Neural cell (in vitro differentiated cells): ENCODE results near the gene AHI1. TPM values are rescaled to one million over a fixed set of nuclear protein-coding genes. Genes with fewer than 3 reads are reported as not detected.

Experiments
- H2AFZ ChIP-seq: fragments of 200-600, 300-800 bp; sonication (generic), shearing (Covaris generic); 2 replicates; pipeline ENCODE4 v1.6.0; 2014; ENCODE audit warnings: low read depth, mild to moderate bottlenecking, antibody characterized with exemption, low read length, moderate library complexity
- H3F3A ChIP-seq: fragments of 200-600 bp; shearing (Covaris generic); 2 replicates; pipeline ENCODE4 v1.6.1; 2016; ENCODE audit warnings: mild to moderate bottlenecking, moderate library complexity, mixed read lengths, antibody characterized with exemption, low read length; ENCODE audit not compliant: insufficient read depth, poor library complexity, severe bottlenecking
- H3K27ac ChIP-seq: fragments of 200-600, 300-800 bp; sonication (generic), shearing (Covaris generic); 2 replicates; pipeline ENCODE4 v1.5.1; 2014; ENCODE audit warnings: mild to moderate bottlenecking, low read length, moderate library complexity
- H3K27me3 ChIP-seq: fragments of 300-800, 200-600 bp; sonication (generic), shearing (Covaris generic); 2 replicates; pipeline ENCODE4 v1.6.0; 2014; ENCODE audit warnings: mild to moderate bottlenecking, low read depth, low read length, moderate library complexity; ENCODE audit not compliant: insufficient read depth
- H3K36me3 ChIP-seq: fragments of 300-800, 200-600 bp; sonication (generic), shearing (Covaris generic); 2 replicates; pipeline ENCODE4 v1.5.1; 2014; ENCODE audit warnings: mild to moderate bottlenecking, antibody characterized with exemption, low read length, moderate library complexity; ENCODE audit not compliant: insufficient read depth
- H3K4me2 ChIP-seq: fragments of 300-800, 200-600 bp; sonication (generic), shearing (Covaris generic); 2 replicates; pipeline ENCODE4 v1.6.0; 2014; ENCODE audit warnings: mild to moderate bottlenecking, low read length
- H3K4me3 ChIP-seq: fragments of 300-800, 200-600 bp; sonication (generic), shearing (Covaris generic); 2 replicates; pipeline ENCODE4 v1.5.1; 2014; ENCODE audit warnings: mild to moderate bottlenecking, low read length, moderate library complexity
- H3K79me2 ChIP-seq: fragments of 200-600 bp; shearing (Covaris generic); replicated peaks from 2 replicates; pipeline ENCODE4 v1.6.0; 2014; ENCODE audit warnings: mild to moderate bottlenecking, low read length, moderate library complexity; ENCODE audit not compliant: insufficient read depth
- H3K9ac ChIP-seq: fragments of 300-800, 200-600 bp; sonication (generic), shearing (Covaris generic); 2 replicates; pipeline ENCODE4 v1.6.1; 2016; ENCODE audit warnings: mild to moderate bottlenecking, low read length, mixed read lengths
- H3K9me2 ChIP-seq: fragments of 200-600 bp; shearing (Covaris generic); 2 replicates; pipeline ENCODE4 v1.6.1; 2016; ENCODE audit warnings: mild to moderate bottlenecking, low read length, mixed read lengths; ENCODE audit not compliant: insufficient read depth
- H3K9me3 ChIP-seq: fragments of 200-600, 300-800 bp; sonication (generic), shearing (Covaris generic); 2 replicates; pipeline ENCODE4 v1.6.1; 2016; ENCODE audit warnings: mild to moderate bottlenecking, mixed run types, low read length, moderate library complexity, mixed read lengths
- H4K20me1 ChIP-seq: fragments of 200-600 bp; shearing (Covaris generic); 2 replicates; pipeline ENCODE4 v1.6.1; 2016; ENCODE audit warnings: mild to moderate bottlenecking, mixed run types; ENCODE audit not compliant: insufficient read depth
- CTCF ChIP-seq: fragments of 450-650 bp; IDR thresholded peaks from 2 replicates; pipeline ENCODE4 v1.5.1; 2014; ENCODE audit warnings: antibody characterized with exemption, mild to moderate bottlenecking, moderate library complexity; ENCODE audit not compliant: poor library complexity, severe bottlenecking
- EP300 ChIP-seq: fragments of 450-650 bp; conservative IDR thresholded peaks from 2 replicates; pipeline ENCODE4 v1.6.1; 2014; ENCODE audit warnings: antibody characterized with exemption, mild to moderate bottlenecking, moderate library complexity; ENCODE audit not compliant: poor library complexity, severe bottlenecking
- EZH2 ChIP-seq: fragments of 200-600, 300-800 bp; shearing (Covaris generic), sonication (generic); IDR thresholded peaks from 2 replicates; pipeline ENCODE4 v1.6.1; 2014; ENCODE audit warnings: antibody characterized with exemption, low read length, borderline replicate concordance, mild to moderate bottlenecking; ENCODE audit not compliant: insufficient read depth, poor library complexity, severe bottlenecking
- MXI1 ChIP-seq: fragments of 450-650 bp; conservative IDR thresholded peaks from 2 replicates; pipeline ENCODE4 v1.6.1; 2014; ENCODE audit warnings: antibody characterized with exemption, mild to moderate bottlenecking; ENCODE audit not compliant: poor library complexity, severe bottlenecking
- POLR2AphosphoS5 ChIP-seq: IDR thresholded peaks from 2 replicates; pipeline ENCODE4 v1.6.1; 2012
- RAD21 ChIP-seq: fragments of 450-650 bp; conservative IDR thresholded peaks from 2 replicates; pipeline ENCODE4 v1.6.1; 2014; ENCODE audit warnings: antibody characterized with exemption, mild to moderate bottlenecking, moderate library complexity
- REST ChIP-seq: IDR thresholded peaks from 2 replicates; pipeline ENCODE4 v1.6.1; 2012; ENCODE audit warnings: borderline replicate concordance
- SMC3 ChIP-seq: fragments of 450-650 bp; conservative IDR thresholded peaks from 2 replicates; pipeline ENCODE4 v1.6.1; 2014; ENCODE audit warnings: antibody characterized with exemption, mild to moderate bottlenecking, moderate library complexity; ENCODE audit not compliant: poor library complexity
- TAF1 ChIP-seq: IDR thresholded peaks from 2 replicates; pipeline ENCODE4 v1.6.1; 2012; ENCODE audit warnings: low read depth
- polyA plus RNA-seq: library from polyadenylated mRNA; depleted of rRNA; stranded (reverse); fragments of >200 nt; gene quantifications from 2 replicates; pipeline ENCODE4 v1.2.3, GENCODE V29; 2014

Gene AHI1
- polyA plus RNA-seq, 1 donor from 2014 or later: 58.2 TPM

GRCh38 chr6:135451617-135452190 is 45.8 kb downstream of the AHI1 start:
- Histone ChIP-seq H3K79me2 (no peaks in the 10 kb centered on the region), H2AFZ (no peak overlapping the region), H3K4me2 (no peak overlapping the region), H3K9me2 (no peaks in the 10 kb centered on the region), H3K36me3 (no peaks in the 10 kb centered on the region), H3F3A (no peaks in the 10 kb centered on the region), H3K9ac (no peak overlapping the region), H3K4me3 (no peak overlapping the region), H3K9me3 (no peaks in the 10 kb centered on the region), H4K20me1 (no peaks in the 10 kb centered on the region), H3K27me3 (no peaks in the 10 kb centered on the region), H3K27ac (no peak overlapping the region)
- TF ChIP-seq CTCF (peak; percentile 82), POLR2AphosphoS5 (no peak), EZH2 (no peak), TAF1 (no peak), REST (no peak), RAD21 (peak; percentile 83), MXI1 (no peak), EP300 (no peak), SMC3 (peak; percentile 81)

- H4K20me1 ChIP-seq: no peaks in the 10 kb centered on the region
- H3K79me2 ChIP-seq: no peaks in the 10 kb centered on the region
- H3K9ac ChIP-seq: no peak overlapping the region
- no peak overlapping the region for H2AFZ ChIP-seq
- no peaks in the 10 kb centered on the region for H3K36me3 ChIP-seq
- H3K4me3 ChIP-seq: no peak overlapping the region
- no peaks in the 10 kb centered on the region for H3K9me3 ChIP-seq
- H3K9me2 ChIP-seq: no peaks in the 10 kb centered on the region
- no peak overlapping the region for H3K27ac ChIP-seq
- no peaks in the 10 kb centered on the region for H3F3A ChIP-seq
- no peaks in the 10 kb centered on the region for H3K27me3 ChIP-seq
- no peak overlapping the region for H3K4me2 ChIP-seq
- TF ChIP-seq EP300 (no peak), MXI1 (no peak), REST (no peak), EZH2 (no peak), TAF1 (no peak), CTCF (no peak), RAD21 (no peak), SMC3 (no peak), POLR2AphosphoS5 (no peak)
Observed at GRCh38 chr6:135449246-135449645, 48.3 kb downstream of the AHI1 start.
